GM04504 (cell line): ENCODE measurements around the gene PMEPA1.

Experiments used
- DNase-seq: peaks from one replicate; pipeline ENCODE4 v3.0.0-alpha.2; 2012; ENCODE audit warnings: low read depth

Gene PMEPA1

GRCh38 chr20:57676589-57677583 is 32.9 kb downstream of the PMEPA1 start:
- DNase-seq: no peak

- no peak for DNase-seq
These were observed 34.0 kb downstream of the PMEPA1 start for GRCh38 chr20:57675773-57676172.

GRCh38 chr20:57672953-57673575 is 36.8 kb downstream of the PMEPA1 start:
- DNase-seq: no peak

- no peak for DNase-seq
These were observed 37.7 kb downstream of the PMEPA1 start for GRCh38 chr20:57672164-57672563.

GRCh38 chr20:57671662-57672061 is 38.2 kb downstream of the PMEPA1 start:
- DNase-seq: no peak

GRCh38 chr20:57671072-57671391 is 38.8 kb downstream of the PMEPA1 start:
- no peak for DNase-seq

GRCh38 chr20:57670288-57671071 is 39.3 kb downstream of the PMEPA1 start:
- no peak for DNase-seq

GRCh38 chr20:57669632-57670031 is 40.2 kb downstream of the PMEPA1 start:
- DNase-seq: no peak

GRCh38 chr20:57667924-57668782 is 41.7 kb downstream of the PMEPA1 start:
- no peak for DNase-seq

- DNase-seq: no peak
These were observed 42.4 kb downstream of the PMEPA1 start for GRCh38 chr20:57667388-57667787.

GRCh38 chr20:57666834-57667157 is 43.0 kb downstream of the PMEPA1 start:
- DNase-seq: no peak

GRCh38 chr20:57666106-57666833 is 43.5 kb downstream of the PMEPA1 start:
- no peak for DNase-seq

GRCh38 chr20:57665589-57665971 is 44.2 kb downstream of the PMEPA1 start:
- DNase-seq: no peak

GRCh38 chr20:57664924-57665588 is 44.8 kb downstream of the PMEPA1 start:
- DNase-seq: no peak

GRCh38 chr20:57664476-57664875 is 45.3 kb downstream of the PMEPA1 start:
- DNase-seq: no peak

- no peak for DNase-seq
These were observed 45.9 kb downstream of the PMEPA1 start for GRCh38 chr20:57663681-57664451.

- no peak for DNase-seq
These were observed 46.6 kb downstream of the PMEPA1 start for GRCh38 chr20:57663241-57663640.

- no peak for DNase-seq
These were observed 47.2 kb downstream of the PMEPA1 start for GRCh38 chr20:57662456-57663240.
